GM13977 (cell line): ENCODE data around the gene SLC4A8.
A peak's percentile ranks its signal among the peaks of the same experiment; 100 is the strongest.

Source experiments
- DNase-seq: peaks from one replicate; pipeline ENCODE4 v3.0.0; 2012; ENCODE audit warnings: low spot score
- in situ Hi-C: fragments of 300-500 bp; cut with MboI; formaldehyde crosslinking; loops from one replicate; pipeline ENCODE4 v1.12.0; 2022; ENCODE audit warnings: low sequenced_read_pairs, low pct_unique_long_range_greater_than_20kb, mixed read lengths, inconsistent platforms; ENCODE audit not compliant: unreplicated experiment
- TF ChIP-seq, protein P1 (sequence below): IDR thresholded peaks from 2 replicates; pipeline ENCODE4 v1.5.1; 2012; ENCODE audit warnings: mild to moderate bottlenecking, control low read depth; ENCODE audit not compliant: insufficient read depth; ENCODE audit errors: extremely low read depth, missing control alignments

Gene SLC4A8

DNA sequence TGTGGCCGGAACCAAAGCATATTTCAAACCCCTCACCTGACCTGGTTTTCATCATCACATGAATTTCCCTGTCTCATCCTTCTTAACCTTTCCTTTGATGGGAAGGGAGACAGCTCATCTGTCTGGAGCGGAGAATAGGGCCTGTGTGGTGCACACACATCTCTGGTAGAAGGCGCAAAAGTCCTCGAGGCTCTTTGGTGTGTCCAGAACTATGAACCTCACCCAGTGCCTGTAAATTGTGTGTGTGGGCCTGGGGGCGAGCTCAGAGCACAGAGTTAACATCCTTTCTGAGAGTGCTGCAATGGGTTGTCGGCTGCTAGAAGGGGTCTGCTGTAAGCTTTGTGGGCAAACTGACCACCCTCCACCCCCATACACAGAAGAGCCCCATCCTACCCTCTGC lies 34.2 kb upstream of the SLC4A8 start:
- no peak for DNase-seq
- in situ Hi-C loops, result no loop called here
- TF ChIP-seq, protein P1, sequence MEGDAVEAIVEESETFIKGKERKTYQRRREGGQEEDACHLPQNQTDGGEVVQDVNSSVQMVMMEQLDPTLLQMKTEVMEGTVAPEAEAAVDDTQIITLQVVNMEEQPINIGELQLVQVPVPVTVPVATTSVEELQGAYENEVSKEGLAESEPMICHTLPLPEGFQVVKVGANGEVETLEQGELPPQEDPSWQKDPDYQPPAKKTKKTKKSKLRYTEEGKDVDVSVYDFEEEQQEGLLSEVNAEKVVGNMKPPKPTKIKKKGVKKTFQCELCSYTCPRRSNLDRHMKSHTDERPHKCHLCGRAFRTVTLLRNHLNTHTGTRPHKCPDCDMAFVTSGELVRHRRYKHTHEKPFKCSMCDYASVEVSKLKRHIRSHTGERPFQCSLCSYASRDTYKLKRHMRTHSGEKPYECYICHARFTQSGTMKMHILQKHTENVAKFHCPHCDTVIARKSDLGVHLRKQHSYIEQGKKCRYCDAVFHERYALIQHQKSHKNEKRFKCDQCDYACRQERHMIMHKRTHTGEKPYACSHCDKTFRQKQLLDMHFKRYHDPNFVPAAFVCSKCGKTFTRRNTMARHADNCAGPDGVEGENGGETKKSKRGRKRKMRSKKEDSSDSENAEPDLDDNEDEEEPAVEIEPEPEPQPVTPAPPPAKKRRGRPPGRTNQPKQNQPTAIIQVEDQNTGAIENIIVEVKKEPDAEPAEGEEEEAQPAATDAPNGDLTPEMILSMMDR, result no peak

DNA sequence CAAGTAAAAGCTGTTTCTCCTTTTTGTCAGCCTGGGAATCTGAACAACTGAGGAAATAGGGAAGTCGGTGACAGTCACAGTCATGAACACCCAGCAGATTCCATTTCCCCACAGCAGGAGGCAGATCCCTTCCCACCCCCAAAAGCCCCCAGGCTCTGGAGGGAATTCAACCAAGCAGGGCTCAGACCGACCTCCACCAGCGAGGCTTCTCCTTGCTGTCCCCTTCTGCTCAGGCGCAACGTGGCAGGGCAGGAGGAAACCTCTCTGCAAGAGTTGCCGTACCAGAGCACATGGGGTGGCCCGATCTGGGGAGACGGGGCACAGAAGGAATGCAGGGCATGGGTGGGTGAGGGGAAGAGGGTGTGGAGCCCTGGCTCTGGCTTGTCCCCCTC lies 33.7 kb upstream of the SLC4A8 start:
- no peak for DNase-seq
- in situ Hi-C loops, result no loop called here
- TF ChIP-seq, protein P1, result no peak

- TF ChIP-seq, protein P1, result no peak
- DNase-seq, result peak; percentile 88
- in situ Hi-C loops, result no loop called here
Measured at GRCh38 chr12:51391283-51392123, 33.1 kb upstream of the SLC4A8 start, which contains the start of gene GALNT6. Gene GALNT6, minus strand, starts transcription at chr12:51391406. Its CDS starts 11,625 bp downstream, at chr12:51379781.

- peak; percentile 83 for DNase-seq
- in situ Hi-C loops, result no loop called here
- TF ChIP-seq, protein P1, result no peak
Measured at GRCh38 chr12:51392556-51393237, 31.9 kb upstream of the SLC4A8 start.

DNA sequence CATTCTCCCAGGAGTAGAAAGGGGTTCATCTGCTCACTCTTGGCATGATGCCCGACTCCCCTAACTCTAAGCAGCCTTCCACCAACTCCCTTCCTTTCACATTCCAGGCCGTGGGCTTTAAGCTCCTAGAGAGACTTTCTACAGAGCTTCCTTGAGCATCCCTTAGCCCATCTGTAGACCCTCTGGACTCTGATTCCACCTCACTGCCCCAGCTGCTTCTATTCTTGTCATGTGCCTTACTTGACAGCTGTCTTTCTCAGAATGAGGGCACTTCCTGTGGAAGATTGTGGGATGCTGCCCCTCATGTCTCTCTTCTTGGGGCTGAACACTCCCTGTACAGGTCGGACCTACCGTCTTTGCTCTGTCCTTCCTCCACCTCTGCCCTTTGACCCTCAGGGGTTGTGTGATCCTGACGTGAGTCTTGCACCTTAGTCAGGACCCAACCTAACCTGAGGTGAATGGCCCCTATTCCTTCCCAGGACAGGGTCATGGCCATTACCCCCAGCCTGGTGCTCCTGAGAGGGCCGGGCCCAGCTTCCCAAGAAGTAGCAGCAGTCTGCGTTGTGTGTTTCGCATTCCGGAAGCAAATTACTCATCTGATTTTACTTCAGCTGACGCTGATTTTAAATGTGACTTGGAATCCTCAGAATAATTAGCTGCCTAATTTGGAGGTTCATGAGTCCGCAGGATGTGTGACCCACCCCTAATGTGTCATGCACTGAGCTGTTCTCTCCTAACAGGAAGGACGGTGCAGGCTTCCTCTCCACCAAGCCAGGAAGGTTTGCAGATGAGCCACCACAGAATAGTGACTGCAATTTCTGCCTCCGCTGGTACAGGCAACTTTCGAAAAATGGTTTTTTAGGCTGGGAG lies 30.7 kb upstream of the SLC4A8 start:
- TF ChIP-seq, protein P1, result no peak
- in situ Hi-C loops, result no loop called here
- DNase-seq, result no peak
